Calu3 (cell line): Measurements from ENCODE around the gene SPTBN1. TPM values are rescaled to one million over a fixed set of nuclear protein-coding genes. Genes with fewer than 3 reads are reported as not detected.

Experiments used
- BruUV-seq: library from RNA; stranded (reverse); fragments of 400-500 nt; replicated peaks from 2 replicates; lab custom pipeline; 2021; lab: Mats Ljungman, UMichigan
- CTCF ChIA-PET: fragments of 300-600 bp; sonication (Branson Sonifier 250); formaldehyde crosslinking; loops from one replicate; lab custom pipeline; 2022; ENCODE audit warnings: antibody characterized with exemption; lab: Charles Lee
- DNase-seq: peaks from one replicate; pipeline ENCODE4 v3.0.0; 2022
- H3K27ac Mint-ChIP-seq: one replicate; pipeline ENCODE4 v1.8.0; 2022; ENCODE audit warnings: mixed read lengths; ENCODE audit not compliant: unreplicated experiment
- H3K27me3 Mint-ChIP-seq: one replicate; pipeline ENCODE4 v1.8.0; 2022; ENCODE audit warnings: mixed read lengths; ENCODE audit not compliant: unreplicated experiment
- H3K36me3 Mint-ChIP-seq: one replicate; pipeline ENCODE4 v1.8.0; 2022; ENCODE audit warnings: mild to moderate bottlenecking, moderate library complexity, mixed read lengths; ENCODE audit not compliant: insufficient read depth, unreplicated experiment
- H3K4me1 Mint-ChIP-seq: one replicate; pipeline ENCODE4 v1.8.0; 2022; ENCODE audit warnings: mild to moderate bottlenecking, low read depth, mixed read lengths; ENCODE audit not compliant: unreplicated experiment
- H3K4me3 Mint-ChIP-seq: one replicate; pipeline ENCODE4 v1.8.0; 2022; ENCODE audit warnings: mild to moderate bottlenecking, low read depth, moderate library complexity, mixed read lengths; ENCODE audit not compliant: unreplicated experiment
- H3K9me3 Mint-ChIP-seq: one replicate; pipeline ENCODE4 v1.8.0; 2022; ENCODE audit warnings: low read depth, mixed read lengths; ENCODE audit not compliant: unreplicated experiment
- CTCF ChIP-seq: fragments of 200-600 bp; IDR thresholded peaks from one replicate; pipeline ENCODE4 v1.8.0; 2022; ENCODE audit warnings: antibody characterized with exemption; ENCODE audit not compliant: unreplicated experiment
- intact Hi-C: fragments of 100-400 bp; cut with micrococcal nuclease; formaldehyde crosslinking; loops from one replicate; pipeline ENCODE4 v1.10.0; 2022; ENCODE audit not compliant: unreplicated experiment
- total RNA-seq: library from RNA; stranded (reverse); gene quantifications from 2 replicates; pipeline ENCODE4 v1.2.3, GENCODE V29; 2022

Gene SPTBN1
- total RNA-seq, 1 experiment from 2014 or later = 611 TPM

GRCh38 chr2:54681416-54681815, 225.3 kb downstream of the SPTBN1 start:
- no TSS peak for BruUV-seq
- H3K4me1 Mint-ChIP-seq = peaks cover 15% of the 10 kb centered on the region
- H3K9me3 Mint-ChIP-seq = no peaks in the 10 kb centered on the region
- H3K27me3 Mint-ChIP-seq = no peaks in the 10 kb centered on the region
- H3K27ac Mint-ChIP-seq = no peak overlapping the region
- H3K36me3 Mint-ChIP-seq = peaks cover 5% of the 10 kb centered on the region
- DNase-seq = no peak
- CTCF ChIA-PET = interaction anchor here (0.8 to 1.1 kb wide), 2 partner anchors 8 to 23 kb away, joined by 3 to 4 read pairs; no protein-coding TSS in a partner anchor
- H3K4me3 Mint-ChIP-seq = no peak overlapping the region
- intact Hi-C loops = no loop called here
- no peak for TF ChIP-seq CTCF

GRCh38 chr2:54683596-54683995, 227.5 kb downstream of the SPTBN1 start:
- Mint-ChIP-seq H3K36me3 (no peaks in the 10 kb centered on the region), H3K27ac (no peak overlapping the region), H3K4me1 (peaks cover 9% of the 10 kb centered on the region), H3K4me3 (no peak overlapping the region), H3K27me3 (no peaks in the 10 kb centered on the region), H3K9me3 (no peaks in the 10 kb centered on the region)
- DNase-seq = no peak
- CTCF ChIA-PET = interaction anchor here (0.9 kb wide), 1 partner anchor 18 kb away, joined by 3 read pairs; no protein-coding TSS in a partner anchor
- no TSS peak for BruUV-seq
- intact Hi-C loops = no loop called here
- TF ChIP-seq CTCF = no peak

DNA sequence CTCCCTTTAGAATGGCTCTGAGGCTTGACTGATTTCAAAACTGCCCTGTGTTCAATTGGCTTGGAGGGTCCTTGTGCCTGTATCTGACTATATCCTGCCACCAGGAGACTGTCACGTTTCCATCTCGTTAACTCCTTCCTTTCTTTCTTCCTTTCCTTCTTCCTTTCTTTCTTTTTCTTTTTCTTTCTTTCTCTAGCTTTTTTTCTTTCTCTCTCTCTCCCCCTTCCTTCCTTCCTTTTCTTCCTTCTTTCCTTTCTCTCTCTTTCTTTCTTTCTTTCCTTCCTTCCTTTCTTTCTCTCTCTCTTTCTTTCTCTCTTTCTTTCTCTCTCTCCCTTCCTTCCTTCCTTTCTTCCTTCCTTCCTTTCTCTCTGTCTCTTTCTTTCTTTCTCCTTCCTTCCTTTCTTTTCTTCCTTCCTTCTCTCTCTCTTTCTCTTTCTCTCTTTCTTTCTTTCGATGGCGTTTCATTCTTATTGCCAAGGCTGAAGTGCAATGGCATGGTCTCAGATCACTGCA, 229.2 kb downstream of the SPTBN1 start:
- CTCF ChIA-PET = interaction anchor here (1.0 kb wide), 1 partner anchor 20 kb away, joined by 3 read pairs; no protein-coding TSS in a partner anchor
- no TSS peak for BruUV-seq
- intact Hi-C loops = no loop called here
- DNase-seq = no peak
- Mint-ChIP-seq H3K27ac (no peak overlapping the region), H3K9me3 (no peaks in the 10 kb centered on the region), H3K4me1 (peaks cover 4% of the 10 kb centered on the region), H3K4me3 (no peak overlapping the region), H3K36me3 (no peaks in the 10 kb centered on the region), H3K27me3 (no peaks in the 10 kb centered on the region)
- no peak for TF ChIP-seq CTCF

- Mint-ChIP-seq H3K27ac (no peak overlapping the region), H3K36me3 (peaks cover 6% of the 10 kb centered on the region), H3K27me3 (no peaks in the 10 kb centered on the region), H3K4me3 (no peak overlapping the region), H3K9me3 (no peaks in the 10 kb centered on the region), H3K4me1 (peaks cover 11% of the 10 kb centered on the region)
- no peak for TF ChIP-seq CTCF
- DNase-seq = no peak
- no TSS peak for BruUV-seq
- CTCF ChIA-PET = no interaction called here
- intact Hi-C loops = no loop called here
Observed at GRCh38 chr2:54687595-54688152, 231.5 kb downstream of the SPTBN1 start.
